GM12878 (cell line): ENCODE data around the gene ATP6V0A4. TPM values are rescaled to one million over a fixed set of nuclear protein-coding genes. Genes with fewer than 3 reads are reported as not detected.

Experiments
- ATAC-seq: fragments of 200-7000 bp; cut with Tn5 transposase; 3 replicates; pipeline ENCODE4 v1.9.1; 2020; ENCODE audit warnings: mild to moderate bottlenecking, moderate library complexity
- BruUV-seq: library from RNA; stranded (reverse); fragments of 400-500 nt; replicated peaks from 2 replicates; lab custom pipeline; 2021; lab: Mats Ljungman, UMichigan
- CTCF ChIA-PET: fragments of 300-600 bp; sonication (Branson Sonifier 250); formaldehyde crosslinking; extraction: SDS; loops from one replicate; lab custom pipeline; 2021; ENCODE audit warnings: inconsistent platforms; lab: Yijun Ruan, JAX
- POLR2A ChIA-PET: fragments of 350-600 bp; formaldehyde crosslinking; extraction: SDS; loops from one replicate; lab custom pipeline; 2021; ENCODE audit warnings: inconsistent platforms; lab: Charles Lee
- RAD21 ChIA-PET: fragments of 300-600 bp; sonication (Branson Sonifier 250); formaldehyde crosslinking; loops from one replicate; lab custom pipeline; 2023; ENCODE audit warnings: antibody characterized with exemption; ENCODE audit not compliant: unreplicated experiment; lab: Charles Lee
- SMC1A ChIA-PET: fragments of 300-600 bp; sonication (Branson Sonifier 250); formaldehyde crosslinking; loops from one replicate; lab custom pipeline; 2023; ENCODE audit not compliant: unreplicated experiment, uncharacterized antibody; lab: Charles Lee
- DNase-seq: peaks from one replicate; pipeline ENCODE4 v3.0.0-alpha.2; 2011; ENCODE audit warnings: low read depth, low spot score
- FAIRE-seq: peaks from 3 replicates; lab custom pipeline; 2011; peaks lifted over from hg19 to GRCh38; lab: Jason Lieb, UNC
- H2AFZ ChIP-seq: 2 replicates; pipeline ENCODE4 v1.6.0; 2011; ENCODE audit warnings: low read depth, low read length, control low read depth; ENCODE audit not compliant: control insufficient read depth
- H3K27ac ChIP-seq: 2 replicates; pipeline ENCODE4 v1.5.1; 2011; ENCODE audit warnings: control low read depth; ENCODE audit not compliant: control insufficient read depth, insufficient read depth
- H3K27me3 ChIP-seq, 2 experiments: replicated peaks in 1 of 2; 2 replicates each; pipeline versions ENCODE4 v1.6.0 to v1.6.1; 2011; ENCODE audit warnings: low read length in 1 of 2; ENCODE audit not compliant: control insufficient read depth in 2 of 2, insufficient read depth in 2 of 2
- H3K36me3 ChIP-seq, 2 experiments: 2 replicates each; pipeline ENCODE4 v1.5.1; 2011; ENCODE audit warnings: low read length in 1 of 2; ENCODE audit not compliant: control insufficient read depth in 2 of 2, insufficient read depth in 2 of 2
- H3K4me1 ChIP-seq: 2 replicates; pipeline ENCODE4 v1.6.1; 2011; ENCODE audit warnings: mild to moderate bottlenecking, low read length, moderate library complexity, mixed read lengths; ENCODE audit not compliant: control insufficient read depth, insufficient read depth
- H3K4me2 ChIP-seq: 2 replicates; pipeline ENCODE4 v1.6.0; 2011; ENCODE audit warnings: control low read depth; ENCODE audit not compliant: control insufficient read depth, insufficient read depth
- H3K4me3 ChIP-seq: fragments of 200-600 bp; sonication (generic); 2 replicates; pipeline ENCODE4 v1.5.1; 2016
- H3K79me2 ChIP-seq: 2 replicates; pipeline ENCODE4 v1.6.0; 2011; ENCODE audit warnings: low read length; ENCODE audit not compliant: control insufficient read depth, insufficient read depth
- H3K9ac ChIP-seq: 2 replicates; pipeline ENCODE4 v1.8.0; 2011; ENCODE audit warnings: low read length, control low read depth, mixed read lengths; ENCODE audit not compliant: control insufficient read depth, insufficient read depth
- H3K9me3 ChIP-seq: replicated peaks from 3 replicates; pipeline ENCODE4 v1.5.1; 2011; ENCODE audit warnings: mild to moderate bottlenecking, low read length; ENCODE audit not compliant: control insufficient read depth, insufficient read depth
- H4K20me1 ChIP-seq: 2 replicates; pipeline ENCODE4 v1.6.0; 2011; ENCODE audit not compliant: control insufficient read depth, insufficient read depth
- POLR2AphosphoS2 ChIP-seq: IDR thresholded peaks from 2 replicates; pipeline ENCODE4 v1.6.1; 2011; ENCODE audit warnings: low read depth, mild to moderate bottlenecking, low read length, improper control_type of control experiment, moderate library complexity
- SIN3A ChIP-seq: IDR thresholded peaks from 2 replicates; pipeline ENCODE4 v1.6.1; 2012; ENCODE audit warnings: low read depth, low read length, improper control_type of control experiment
- USF1 ChIP-seq: IDR thresholded peaks from 2 replicates; pipeline ENCODE4 v1.6.1; 2011; ENCODE audit warnings: borderline replicate concordance, low read depth, mild to moderate bottlenecking, moderate library complexity, mixed read lengths, low read length; ENCODE audit not compliant: insufficient read depth; ENCODE audit errors: extremely low read length
- ZNF592 ChIP-seq: fragments of 450-650 bp; IDR thresholded peaks from 2 replicates; pipeline ENCODE4 v1.6.1; 2017; ENCODE audit warnings: mild to moderate bottlenecking, moderate library complexity
- ZSCAN29 ChIP-seq: fragments of 450-650 bp; IDR thresholded peaks from 2 replicates; pipeline ENCODE4 v1.6.1; 2017; ENCODE audit warnings: mild to moderate bottlenecking, moderate library complexity
- WGBS: methylation state at CpG from one replicate; pipeline ENCODE4 v1.1.6; 2016; ENCODE audit warnings: low lambda C conversion rate; ENCODE audit not compliant: insufficient replicate concordance, insufficient coverage; ENCODE audit errors: missing lambda C conversion rate; 5-methylcytosine and 5-hydroxymethylcytosine counted together
- in situ Hi-C: fragments of 300-500 bp; cut with MboI; formaldehyde crosslinking; loops from 9 replicates; pipeline ENCODE4 v1.14.3; 2018; ENCODE audit warnings: mixed read lengths
- intact Hi-C: fragments of 100-400 bp; cut with micrococcal nuclease; formaldehyde crosslinking; loops from one replicate; pipeline ENCODE4 v1.14.2; 2022; ENCODE audit not compliant: unreplicated experiment
- polyA plus RNA-seq, 11 experiments: library from polyadenylated mRNA; depleted of rRNA in 4 of 11; unstranded in 6 of 11; stranded (reverse) in 5 of 11; fragments of >200 nt; fragmentation: Nextera tagmentation in 4 of 11; fragmentation: Illumina TruSeq in 1 of 11; extraction: Ambion mirVana in 4 of 11; extraction: Trizol in 1 of 11; gene quantifications; 1 replicate in 1 of 11; 2 replicates in 10 of 11; pipeline versions ENCODE4 v1.2.1 to v1.2.3, GENCODE V29; 2011 to 2016; ENCODE audit warnings: inconsistent platforms in 2 of 11, missing spikeins in 2 of 11, low read depth in 1 of 11
- total RNA-seq, 4 experiments: library from RNA; depleted of rRNA in 3 of 4; stranded (reverse); fragments of >200 nt in 3 of 4; fragmentation: Illumina TruSeq in 1 of 4; extraction: Trizol in 1 of 4; gene quantifications; 2 replicates each; pipeline versions ENCODE4 v1.2.1 to v1.2.3, GENCODE V29; 2013 to 2021
- TF ChIP-seq, protein P1 (sequence below): fragments of 150-350 bp; IDR thresholded peaks from 2 replicates; pipeline ENCODE4 v1.6.1; 2016; ENCODE audit warnings: low read depth, low read length

ATP6V0A4 gene
- total and polyA plus RNA-seq, 10 of the 15 experiments (the other 5 are each of a cell fraction or from before 2014, with no cell fraction given): not detected

DNA sequence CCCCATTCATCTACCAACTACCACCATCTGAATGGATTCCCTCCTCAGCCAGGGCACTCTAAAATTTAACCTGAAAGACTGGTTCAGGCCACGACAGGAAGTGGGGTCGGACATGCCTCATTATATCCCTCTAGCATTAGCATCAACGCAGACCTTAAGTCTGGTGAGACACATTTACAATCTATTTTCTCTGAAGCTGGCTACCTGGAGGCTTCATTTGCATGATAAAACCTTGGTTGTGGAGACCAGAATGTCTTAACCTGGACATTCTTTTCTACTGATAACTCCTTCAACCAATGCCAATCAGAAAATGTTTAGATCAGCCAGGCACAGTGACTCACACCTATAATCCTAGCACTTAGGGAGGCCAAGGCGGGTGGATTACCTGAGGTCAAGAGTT is 139.1 kb downstream of the ATP6V0A4 start:
- DNase-seq (no peak), FAIRE-seq (no peak), ATAC-seq (no peak)
- no peaks in the 10 kb centered on the region for H3K27me3 ChIP-seq
- no peak overlapping the region for H3K4me3 ChIP-seq
- RAD21 ChIA-PET: no interaction called here
- H3K4me2 ChIP-seq: no peak overlapping the region
- TF ChIP-seq SIN3A (no peak), ZNF592 (no peak), ZSCAN29 (no peak), USF1 (no peak), POLR2AphosphoS2 (no peak)
- TF ChIP-seq, protein P1, sequence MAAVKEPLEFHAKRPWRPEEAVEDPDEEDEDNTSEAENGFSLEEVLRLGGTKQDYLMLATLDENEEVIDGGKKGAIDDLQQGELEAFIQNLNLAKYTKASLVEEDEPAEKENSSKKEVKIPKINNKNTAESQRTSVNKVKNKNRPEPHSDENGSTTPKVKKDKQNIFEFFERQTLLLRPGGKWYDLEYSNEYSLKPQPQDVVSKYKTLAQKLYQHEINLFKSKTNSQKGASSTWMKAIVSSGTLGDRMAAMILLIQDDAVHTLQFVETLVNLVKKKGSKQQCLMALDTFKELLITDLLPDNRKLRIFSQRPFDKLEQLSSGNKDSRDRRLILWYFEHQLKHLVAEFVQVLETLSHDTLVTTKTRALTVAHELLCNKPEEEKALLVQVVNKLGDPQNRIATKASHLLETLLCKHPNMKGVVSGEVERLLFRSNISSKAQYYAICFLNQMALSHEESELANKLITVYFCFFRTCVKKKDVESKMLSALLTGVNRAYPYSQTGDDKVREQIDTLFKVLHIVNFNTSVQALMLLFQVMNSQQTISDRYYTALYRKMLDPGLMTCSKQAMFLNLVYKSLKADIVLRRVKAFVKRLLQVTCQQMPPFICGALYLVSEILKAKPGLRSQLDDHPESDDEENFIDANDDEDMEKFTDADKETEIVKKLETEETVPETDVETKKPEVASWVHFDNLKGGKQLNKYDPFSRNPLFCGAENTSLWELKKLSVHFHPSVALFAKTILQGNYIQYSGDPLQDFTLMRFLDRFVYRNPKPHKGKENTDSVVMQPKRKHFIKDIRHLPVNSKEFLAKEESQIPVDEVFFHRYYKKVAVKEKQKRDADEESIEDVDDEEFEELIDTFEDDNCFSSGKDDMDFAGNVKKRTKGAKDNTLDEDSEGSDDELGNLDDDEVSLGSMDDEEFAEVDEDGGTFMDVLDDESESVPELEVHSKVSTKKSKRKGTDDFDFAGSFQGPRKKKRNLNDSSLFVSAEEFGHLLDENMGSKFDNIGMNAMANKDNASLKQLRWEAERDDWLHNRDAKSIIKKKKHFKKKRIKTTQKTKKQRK: no peak
- H3K9ac ChIP-seq: no peak overlapping the region
- H3K36me3 ChIP-seq: no peaks in the 10 kb centered on the region
- H3K4me1 ChIP-seq: no peaks in the 10 kb centered on the region
- no peak overlapping the region for H3K27ac ChIP-seq
- in situ Hi-C loops: no loop called here
- H4K20me1 ChIP-seq: no peaks in the 10 kb centered on the region
- no peaks in the 10 kb centered on the region; the same call in 2 of the 3 replicates for H3K9me3 ChIP-seq
- H3K79me2 ChIP-seq: no peaks in the 10 kb centered on the region
- CTCF ChIA-PET: interaction anchor here (0.7 kb wide), 1 partner anchor 80 kb away, joined by 3 read pairs; no protein-coding TSS in a partner anchor
- SMC1A ChIA-PET: no interaction called here
- no peak overlapping the region for H2AFZ ChIP-seq
- POLR2A ChIA-PET: interaction anchor here (0.7 kb wide), 1 partner anchor 12 kb away, joined by 3 read pairs; no protein-coding TSS in a partner anchor
- intact Hi-C loops: no loop called here
- WGBS: 31% methylated on average over 4 of the region's 4 CpGs
- no TSS peak for BruUV-seq
